Measurements from ENCODE around the gene NFAM1.

Gene NFAM1

DNA sequence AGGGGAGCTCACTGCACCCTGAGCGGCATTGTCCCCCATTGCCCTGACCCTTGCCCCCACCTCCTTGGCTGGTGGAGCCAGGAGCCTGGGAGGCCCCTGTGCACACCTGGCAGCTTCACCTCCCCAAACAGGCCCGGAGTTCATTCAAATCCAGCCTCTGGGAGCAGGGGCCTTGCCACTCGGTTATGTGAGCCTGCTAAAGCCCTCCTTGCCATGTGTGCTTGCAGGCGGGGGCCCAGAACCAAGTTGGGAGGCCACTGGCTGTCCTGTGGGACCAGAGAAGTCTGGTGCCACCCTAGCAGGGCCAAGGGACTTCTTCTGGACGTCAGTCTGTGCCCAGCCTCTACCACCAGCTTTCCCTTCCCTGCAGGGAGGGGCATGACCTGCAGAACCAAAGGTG is 48.9 kb downstream of the NFAM1 start:
- no peak for DNase-seq (ENCODE audit: low spot score)

- DNase-seq (ENCODE audit: low spot score), result no peak
Observed at GRCh38 chr22:42380769-42381551, 51.2 kb downstream of the NFAM1 start.

- DNase-seq (ENCODE audit: low spot score), result no peak
Observed at GRCh38 chr22:42379966-42380537, 52.2 kb downstream of the NFAM1 start.

- DNase-seq (ENCODE audit: low spot score), result no peak
Observed at GRCh38 chr22:42376711-42377554, 55.3 kb downstream of the NFAM1 start.

DNA sequence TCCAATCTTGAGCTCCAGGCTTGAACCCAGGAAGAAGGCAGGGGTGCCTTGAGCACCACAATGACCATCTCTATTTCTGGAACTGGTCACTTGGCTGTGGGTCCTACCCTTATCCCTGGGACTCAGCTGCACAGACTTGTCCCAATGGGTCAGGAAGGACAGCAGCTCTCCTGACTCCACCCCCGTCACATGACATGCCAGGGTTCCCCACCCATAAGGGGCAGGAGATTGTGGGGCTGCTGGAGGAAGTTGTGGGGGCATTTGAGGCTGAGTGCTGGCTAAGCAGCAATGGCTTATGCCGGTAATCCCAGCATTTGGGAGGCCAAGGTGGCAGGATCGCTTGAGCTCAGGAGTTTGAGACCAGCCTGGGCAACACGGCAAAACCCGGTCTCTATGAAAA is 56.2 kb downstream of the NFAM1 start:
- DNase-seq (ENCODE audit: low spot score), result no peak

DNA sequence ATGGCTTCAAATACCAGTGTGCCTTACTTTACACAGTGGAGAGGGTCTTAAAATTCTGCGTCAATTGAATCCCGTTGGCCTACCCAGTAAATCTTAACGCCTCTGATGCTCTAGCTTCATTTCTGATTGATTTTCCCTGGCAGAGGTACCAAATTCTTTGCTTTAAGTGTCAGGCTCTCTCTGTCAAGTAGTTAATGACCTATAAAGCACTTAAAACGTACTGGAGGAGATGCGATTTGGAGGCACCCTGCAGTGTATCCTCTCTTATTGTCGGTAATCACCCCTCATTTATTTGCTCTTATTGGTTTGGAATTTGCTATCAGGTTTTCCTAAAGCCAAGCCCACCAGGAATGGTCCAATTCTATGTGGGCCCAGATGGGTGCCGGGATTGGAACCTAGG is 59.2 kb downstream of the NFAM1 start:
- no peak for DNase-seq (ENCODE audit: low spot score)

DNA sequence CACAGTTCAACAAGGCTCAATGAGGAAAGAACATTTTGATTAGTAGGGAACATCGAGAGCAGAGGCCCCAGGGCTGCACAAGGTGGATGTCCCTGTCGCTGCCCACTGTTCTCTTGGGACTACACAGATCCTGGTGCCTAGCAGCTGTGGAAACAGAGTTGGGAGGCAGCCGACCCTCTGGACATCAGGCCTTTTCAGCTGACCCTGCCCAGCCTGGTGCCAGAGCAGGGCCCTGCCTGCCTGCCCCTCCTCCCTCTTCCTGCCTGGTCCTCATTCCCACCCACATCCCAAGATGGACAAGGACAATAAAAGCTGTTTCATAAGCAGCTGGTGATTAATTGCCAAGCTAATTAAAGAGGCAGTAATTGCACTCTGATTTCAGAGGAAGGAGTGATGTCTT is 60.7 kb downstream of the NFAM1 start:
- no peak for DNase-seq (ENCODE audit: low spot score)

- no peak for DNase-seq (ENCODE audit: low spot score)
Observed at GRCh38 chr22:42371099-42371498, 61.1 kb downstream of the NFAM1 start.

DNA sequence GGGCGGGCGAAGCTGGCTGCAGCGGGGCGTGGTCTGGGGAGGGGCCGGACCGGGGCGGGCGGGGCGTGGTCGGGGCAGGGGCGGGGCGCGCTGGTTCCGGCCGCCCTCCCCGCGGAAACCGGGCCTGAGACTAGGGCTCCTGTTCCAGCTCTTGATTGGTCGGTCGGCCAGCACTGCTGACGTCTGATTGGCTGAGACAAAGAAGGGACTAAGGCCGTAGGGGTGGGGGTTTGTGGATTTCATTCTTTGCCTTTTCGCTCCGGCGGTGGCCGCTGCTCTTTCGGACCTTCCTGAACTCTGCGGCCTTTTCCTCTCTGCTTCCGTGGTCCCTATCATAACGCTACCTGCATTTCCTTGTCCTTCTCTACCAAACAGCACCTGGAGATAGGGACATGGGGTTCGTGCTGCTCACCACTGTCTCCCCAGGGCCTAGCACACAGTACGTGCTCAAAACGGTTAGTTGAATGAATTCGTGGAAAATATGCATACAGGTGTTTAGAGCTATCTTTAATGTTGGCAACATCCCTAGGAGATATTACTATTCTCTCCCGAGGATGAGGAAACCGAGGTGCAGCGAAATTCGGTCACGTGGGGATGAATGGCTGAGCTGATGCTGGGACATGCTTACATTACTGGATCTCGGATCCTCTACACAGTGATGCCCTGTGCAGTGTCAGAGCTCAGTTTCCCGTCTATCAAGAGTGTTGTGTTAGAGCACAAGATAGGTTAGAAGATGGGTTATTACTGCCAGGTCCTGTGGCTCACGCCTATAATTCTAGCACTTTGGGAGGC is 62.8 kb downstream of the NFAM1 start:
- peak; percentile 93 for DNase-seq (ENCODE audit: low spot score)

DNA sequence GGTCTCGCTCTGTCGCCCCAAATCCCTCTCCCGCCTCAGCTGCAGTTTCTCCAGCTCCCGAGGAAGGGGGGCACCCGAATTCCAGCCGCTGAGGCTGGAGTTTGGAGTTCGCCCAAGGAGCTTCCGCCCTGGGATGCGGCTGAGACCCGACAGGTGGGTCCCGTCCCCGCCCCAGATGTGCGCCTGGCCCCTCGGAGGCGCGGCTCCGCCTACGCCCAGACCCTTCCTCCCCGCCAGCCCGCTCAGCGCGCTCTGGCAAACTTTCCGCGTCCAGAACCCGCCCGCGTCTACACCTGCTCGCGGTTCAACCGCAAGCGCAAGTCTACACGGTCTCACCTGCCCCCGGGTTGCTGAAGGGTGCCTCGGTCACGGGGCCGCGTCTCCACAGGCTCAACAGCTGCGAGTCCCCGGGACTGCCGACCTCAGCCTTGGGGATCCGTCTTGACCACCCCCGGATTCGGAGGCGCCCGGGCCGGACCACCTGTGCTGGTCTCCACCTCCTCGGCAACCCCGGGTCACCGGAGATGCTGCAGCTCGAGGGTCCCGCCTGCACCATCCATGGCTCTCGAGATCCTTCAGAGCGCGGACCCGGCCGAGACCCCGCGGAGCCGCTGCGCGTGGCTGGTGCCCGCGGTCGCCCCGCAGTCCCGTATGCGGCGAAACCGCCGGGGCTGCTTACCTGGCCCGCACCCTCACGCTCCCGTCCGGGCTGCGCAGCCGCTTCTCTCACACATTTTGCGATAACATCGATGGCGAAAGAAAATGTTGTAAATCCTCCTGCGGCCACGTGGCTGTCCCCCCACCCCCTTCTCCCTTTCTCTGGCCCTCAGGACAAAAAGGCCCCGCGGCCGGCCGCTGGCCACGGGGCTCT is 63.6 kb downstream of the NFAM1 start:
- DNase-seq (ENCODE audit: low spot score), result peak; percentile 47

DNA sequence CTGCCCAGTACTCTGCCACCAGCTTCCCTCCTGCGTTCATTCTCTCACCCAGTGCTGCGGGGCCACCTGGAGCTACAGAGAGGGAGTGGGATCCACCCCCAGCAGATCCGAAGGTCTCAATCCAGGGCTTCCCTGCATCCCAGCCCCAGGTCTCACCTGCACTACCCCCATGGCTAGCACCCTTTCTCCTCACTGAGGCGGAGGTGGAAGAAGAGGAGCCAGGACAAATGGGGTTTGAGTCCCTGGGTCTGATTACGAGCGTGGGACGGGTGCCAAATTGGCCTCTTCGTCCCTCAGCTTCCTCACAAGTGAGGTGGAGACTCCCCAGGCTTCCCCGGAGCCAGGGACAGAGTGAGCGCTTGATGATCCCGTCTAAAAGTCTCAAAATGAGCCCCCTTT is 64.2 kb downstream of the NFAM1 start:
- DNase-seq (ENCODE audit: low spot score), result no peak

DNA sequence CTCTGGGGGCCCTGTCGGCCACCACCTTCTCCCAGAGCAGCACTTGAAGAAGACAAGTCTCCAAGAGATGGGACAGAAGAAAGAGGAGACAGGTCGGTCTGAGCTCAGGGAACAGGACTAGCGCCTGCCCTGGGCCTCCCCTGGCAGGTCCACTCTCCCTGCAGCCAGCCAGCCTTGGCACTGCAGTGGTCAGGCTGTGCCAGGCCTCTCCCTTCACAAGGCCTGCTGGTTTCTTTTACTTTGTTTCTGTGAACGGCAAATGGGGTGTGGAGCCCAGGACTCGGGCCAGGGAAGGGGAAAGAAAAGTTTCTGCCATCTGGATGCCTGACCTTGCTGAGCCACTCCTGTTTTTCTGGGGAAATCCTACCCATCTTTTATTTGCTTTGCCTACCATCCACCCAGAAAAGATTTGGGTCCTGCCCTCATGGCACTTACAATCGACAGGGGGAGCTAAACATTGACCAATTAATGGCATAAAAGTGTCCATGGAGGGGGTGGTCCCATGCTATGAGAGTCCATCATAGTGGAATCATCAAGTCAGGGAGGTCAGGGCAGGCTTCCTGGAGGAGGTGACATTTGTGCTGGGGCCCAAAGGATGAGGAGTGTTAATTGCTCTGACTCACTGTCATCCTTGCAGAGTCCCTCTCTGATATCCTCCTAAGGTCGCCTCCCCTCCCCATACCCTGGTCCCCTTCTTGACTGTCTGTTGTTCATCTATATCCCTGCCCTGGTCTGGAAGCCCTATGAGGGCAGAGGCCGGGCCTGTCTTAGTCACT is 65.2 kb downstream of the NFAM1 start:
- no peak for DNase-seq (ENCODE audit: low spot score)

DNA sequence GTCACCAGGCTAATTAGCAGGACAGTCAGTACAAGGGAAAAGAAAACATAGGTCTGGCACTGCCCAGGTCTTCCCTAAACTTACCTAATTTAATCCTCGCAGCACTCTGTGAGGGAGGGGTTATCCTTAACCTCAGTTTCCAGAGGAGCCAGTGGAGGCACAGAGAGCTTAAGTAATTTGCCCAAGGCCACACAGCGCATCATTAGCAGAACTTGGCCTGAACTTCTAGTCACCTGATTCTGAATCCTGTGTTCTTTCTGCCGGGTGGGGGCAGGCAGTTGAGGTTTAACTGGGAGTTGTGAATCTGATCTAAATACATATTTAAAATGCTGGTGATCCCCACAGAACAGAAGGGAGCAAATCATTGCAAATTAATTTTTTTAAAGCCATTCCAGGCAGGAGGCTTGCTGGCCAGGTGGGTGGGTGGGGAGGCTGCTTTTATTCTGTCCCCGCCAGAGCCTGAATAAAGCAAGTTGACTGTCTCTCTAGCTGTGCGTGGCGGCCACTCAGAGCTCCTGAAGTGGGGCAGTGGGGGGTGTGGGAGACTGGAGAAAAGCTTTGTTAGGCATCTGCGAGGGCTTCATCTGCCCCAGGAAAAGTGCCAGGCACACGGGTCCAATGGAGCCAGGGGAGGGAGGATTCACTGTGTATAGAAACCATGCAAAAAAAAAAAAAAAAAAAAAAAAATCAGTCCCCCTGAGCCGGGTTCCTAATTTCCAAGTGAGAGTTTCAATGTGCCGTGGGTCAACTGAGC is 66.1 kb downstream of the NFAM1 start:
- DNase-seq (ENCODE audit: low spot score), result no peak

DNA sequence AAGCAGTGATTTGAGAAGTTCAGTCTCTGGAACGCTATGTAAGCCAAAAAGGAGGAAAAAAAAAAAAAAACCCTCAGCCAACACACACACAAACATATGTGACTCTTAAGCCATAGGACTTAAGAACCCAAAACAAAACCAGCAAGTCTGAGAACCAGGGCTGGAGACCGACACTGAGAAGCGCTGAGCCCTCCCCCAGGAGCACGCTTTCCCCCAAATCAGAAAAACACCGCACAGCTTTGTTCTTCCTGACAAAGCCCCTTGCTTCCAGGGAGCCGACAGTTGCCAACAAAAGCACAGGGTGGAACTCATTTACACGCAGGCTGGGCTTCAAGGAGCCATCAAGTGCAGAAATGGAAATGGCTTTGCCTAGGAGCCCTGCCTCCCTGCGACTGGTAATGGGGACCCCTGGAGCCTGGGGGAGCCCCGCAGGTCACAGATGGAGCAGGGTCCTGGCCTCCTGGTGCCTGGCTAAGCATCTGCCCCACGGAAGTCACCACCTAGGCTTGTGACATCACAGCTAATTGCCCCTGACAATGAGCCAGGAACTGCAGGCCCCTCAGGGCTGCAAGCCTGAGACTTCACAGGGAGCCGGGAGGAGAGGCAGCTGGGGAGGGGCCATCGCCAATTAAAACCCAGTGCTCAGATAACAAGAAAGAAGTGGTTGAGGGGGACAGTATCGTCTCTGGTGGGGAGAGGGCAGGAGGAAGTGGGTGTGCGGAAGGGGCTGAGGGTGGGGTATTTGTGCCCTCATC is 66.9 kb downstream of the NFAM1 start:
- DNase-seq (ENCODE audit: low spot score), result no peak

DNA sequence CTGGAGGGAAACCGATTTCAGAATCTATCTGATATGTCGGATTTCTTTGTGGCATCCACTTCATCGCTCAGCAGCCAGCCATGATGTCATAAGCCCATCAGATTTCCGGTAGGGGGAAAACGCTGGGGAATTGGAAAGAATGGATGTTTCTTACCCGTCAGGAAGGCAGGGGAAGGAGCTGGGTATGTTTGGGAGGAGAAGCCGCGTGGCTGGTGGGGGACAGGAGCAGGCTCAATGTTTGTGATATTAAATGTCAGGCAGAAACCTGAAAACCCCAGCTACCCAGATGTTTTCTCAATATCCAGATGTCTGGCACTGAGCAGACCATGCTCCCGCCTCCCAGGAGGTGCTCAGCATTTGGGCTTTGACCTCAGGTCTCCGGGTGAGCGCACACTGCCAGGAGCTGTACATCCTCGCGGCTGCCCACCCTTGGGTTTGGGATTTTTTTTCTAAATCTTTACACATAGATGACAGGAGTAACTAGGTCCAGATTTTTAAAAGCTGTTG is 67.5 kb downstream of the NFAM1 start:
- no peak for DNase-seq (ENCODE audit: low spot score)

DNA sequence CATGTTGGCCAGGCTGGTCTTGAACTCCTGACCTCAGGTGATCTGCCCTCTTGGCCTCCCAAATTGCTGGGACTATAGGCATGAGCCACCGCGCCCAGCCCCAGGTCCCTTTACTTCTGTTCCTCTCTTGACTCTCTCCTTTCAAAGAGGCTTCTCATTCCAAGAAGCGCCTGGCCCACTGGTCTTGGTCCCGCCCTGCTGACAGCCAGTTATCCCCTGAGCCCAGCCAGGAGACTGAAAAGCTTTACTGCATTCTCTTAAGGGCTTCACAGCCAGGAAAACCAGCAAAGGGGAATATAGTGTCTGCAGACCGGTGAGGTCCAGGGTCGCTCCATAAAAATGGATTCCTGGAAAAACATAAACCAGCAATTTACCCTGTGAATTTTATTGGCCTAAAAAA is 68.3 kb downstream of the NFAM1 start:
- DNase-seq (ENCODE audit: low spot score), result no peak

DNA sequence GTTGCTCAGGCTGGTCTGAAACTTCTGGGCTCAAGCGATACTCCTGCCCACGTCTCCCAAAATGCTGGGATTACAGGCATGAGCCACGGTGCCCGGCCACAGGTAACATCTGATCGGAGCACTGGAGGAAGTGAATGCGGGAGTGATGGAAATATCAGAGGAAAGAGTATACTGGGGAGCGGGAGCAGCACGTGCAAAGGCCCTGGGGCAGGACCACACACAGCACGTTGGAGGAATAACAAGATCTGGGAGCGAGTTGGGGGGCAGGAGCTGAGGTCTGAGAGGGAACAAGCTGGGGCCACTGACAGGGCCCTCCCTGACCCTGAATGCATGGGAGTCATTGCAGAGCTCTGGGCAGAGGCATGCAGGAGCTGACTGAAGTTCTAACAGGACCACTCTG is 70.7 kb downstream of the NFAM1 start:
- DNase-seq (ENCODE audit: low spot score), result no peak

- DNase-seq (ENCODE audit: low spot score), result no peak
Observed at GRCh38 chr22:42360348-42360747, 71.9 kb downstream of the NFAM1 start.
